Frontal cortex (tissue), 4 donors: ENCODE measurements around the gene TRIM66. TPM values are rescaled to one million over a fixed set of nuclear protein-coding genes. Genes with fewer than 3 reads are reported as not detected.

Source experiments
- DNase-seq, 2 donors: peaks; one replicate each; pipeline ENCODE4 v3.0.0; 2012; ENCODE audit warnings: low spot score in 2 of 2
- FAIRE-seq: peaks from 2 replicates; lab custom pipeline; 2012; peaks lifted over from hg19 to GRCh38; lab: Jason Lieb, UNC
- total RNA-seq: library from RNA; depleted of rRNA; stranded (reverse); fragments of >200 nt; gene quantifications from one replicate; pipeline ENCODE4 v1.2.3, GENCODE V29; 2014
- donor health status: control.
- donor health status: control.
- donor health status: control.

The TRIM66 gene
- total RNA-seq, 1 donor from 2014 or later: 2.9 TPM

- FAIRE-seq (no peak), DNase-seq (no peak)
Measured at GRCh38 chr11:8714622-8715225, 32.3 kb upstream of the TRIM66 start.

- DNase-seq (no peak), FAIRE-seq (no peak)
Measured at GRCh38 chr11:8713760-8714454, 31.4 kb upstream of the TRIM66 start.

GRCh38 chr11:8712506-8712905, 30.0 kb upstream of the TRIM66 start:
- FAIRE-seq (no peak), DNase-seq (no peak)

- FAIRE-seq (no peak), DNase-seq (no peak)
Measured at GRCh38 chr11:8711895-8712442, 29.5 kb upstream of the TRIM66 start.

- FAIRE-seq (no peak), DNase-seq (no peak)
Measured at GRCh38 chr11:8709777-8710176, 27.3 kb upstream of the TRIM66 start.

- FAIRE-seq (no peak), DNase-seq (no peak)
Measured at GRCh38 chr11:8709002-8709672, 26.7 kb upstream of the TRIM66 start.

GRCh38 chr11:8707541-8708191, 25.2 kb upstream of the TRIM66 start:
- no peak for DNase-seq
- FAIRE-seq: no peak

GRCh38 chr11:8706673-8707432, 24.4 kb upstream of the TRIM66 start:
- DNase-seq (no peak), FAIRE-seq (no peak)

GRCh38 chr11:8705146-8705545, 22.7 kb upstream of the TRIM66 start:
- no peak for DNase-seq

GRCh38 chr11:8704136-8704535, 21.7 kb upstream of the TRIM66 start:
- DNase-seq (no peak), FAIRE-seq (no peak)

More at GRCh38 chr11:8705146-8705545, 22.7 kb upstream of the TRIM66 start:
- no peak for FAIRE-seq

- FAIRE-seq: no peak
- DNase-seq: no peak
Measured at GRCh38 chr11:8702598-8702915, 20.1 kb upstream of the TRIM66 start.

- FAIRE-seq (no peak), DNase-seq (no peak)
Measured at GRCh38 chr11:8701891-8702597, 19.6 kb upstream of the TRIM66 start.

- FAIRE-seq: no peak
- no peak for DNase-seq
Measured at GRCh38 chr11:8699903-8700302, 17.4 kb upstream of the TRIM66 start.

- DNase-seq: no peak
Measured at GRCh38 chr11:8698917-8699441, 16.5 kb upstream of the TRIM66 start.

GRCh38 chr11:8698379-8698851, 15.9 kb upstream of the TRIM66 start:
- DNase-seq (no peak), FAIRE-seq (no peak)

More at GRCh38 chr11:8698917-8699441, 16.5 kb upstream of the TRIM66 start:
- no peak for FAIRE-seq

GRCh38 chr11:8697054-8697453, 14.6 kb upstream of the TRIM66 start:
- FAIRE-seq (no peak), DNase-seq (no peak)

- no peak for DNase-seq
- FAIRE-seq: no peak
Measured at GRCh38 chr11:8694137-8694536, 11.7 kb upstream of the TRIM66 start.

- DNase-seq (no peak), FAIRE-seq (no peak)
Measured at GRCh38 chr11:8693555-8693954, 11.1 kb upstream of the TRIM66 start.

GRCh38 chr11:8693010-8693551, 10.6 kb upstream of the TRIM66 start:
- DNase-seq (no peak), FAIRE-seq (no peak)
